ENCODE data around the gene MKKS. TPM values are rescaled to one million over a fixed set of nuclear protein-coding genes. Genes with fewer than 3 reads are reported as not detected.

The MKKS gene
- total RNA-seq, result 10 to 100 TPM in 3 of 4 donors, 1 to 10 TPM in 1; 8.3 to 24.0 (median 13.8) TPM

DNA sequence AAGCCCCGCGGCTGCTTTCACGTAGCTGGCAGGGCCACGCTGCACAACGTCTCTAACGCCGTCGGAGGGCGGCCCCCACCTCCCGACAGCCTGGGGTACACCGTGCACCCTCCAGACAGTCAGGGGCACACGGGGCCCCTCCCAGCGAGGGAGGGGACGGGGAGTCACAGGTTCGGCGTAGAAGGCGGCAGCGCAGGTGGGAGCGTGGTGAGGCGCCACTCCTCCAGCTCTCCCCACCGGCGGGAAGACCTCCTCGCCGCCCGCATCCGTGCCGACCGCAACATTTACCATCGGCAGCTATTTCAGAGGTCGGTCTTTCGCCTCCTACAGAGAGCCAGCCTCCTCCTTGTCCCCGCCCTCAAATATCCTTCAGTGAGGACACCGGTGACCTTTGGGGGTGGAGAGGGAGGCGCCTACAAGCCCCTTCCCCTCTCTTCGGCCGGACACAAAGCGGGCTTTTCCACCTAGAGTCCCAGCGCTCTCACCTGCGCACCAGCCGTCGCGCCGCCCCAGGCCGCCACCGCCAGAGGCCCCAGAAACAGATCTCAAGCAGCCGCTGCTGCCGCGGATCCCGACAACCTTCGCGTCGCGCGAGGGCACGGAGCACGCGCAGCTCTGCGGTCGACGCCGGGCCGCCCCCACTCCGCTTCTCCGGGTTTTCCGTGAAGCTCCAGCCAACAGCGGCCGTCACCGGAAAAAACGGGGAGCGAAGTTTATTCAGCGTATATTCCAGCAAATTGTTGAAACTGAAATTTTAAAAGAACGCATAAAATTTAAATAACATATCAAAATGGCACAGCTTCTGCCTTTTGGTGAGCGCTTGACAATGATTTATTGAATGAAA lies at the start of gene MKKS:
Gene MKKS, minus strand, starts transcription at position 600 of the 844 bp plus-strand sequence. CDS start 20,708 bp downstream, outside the sequence.
- TF ChIP-seq, protein P1, sequence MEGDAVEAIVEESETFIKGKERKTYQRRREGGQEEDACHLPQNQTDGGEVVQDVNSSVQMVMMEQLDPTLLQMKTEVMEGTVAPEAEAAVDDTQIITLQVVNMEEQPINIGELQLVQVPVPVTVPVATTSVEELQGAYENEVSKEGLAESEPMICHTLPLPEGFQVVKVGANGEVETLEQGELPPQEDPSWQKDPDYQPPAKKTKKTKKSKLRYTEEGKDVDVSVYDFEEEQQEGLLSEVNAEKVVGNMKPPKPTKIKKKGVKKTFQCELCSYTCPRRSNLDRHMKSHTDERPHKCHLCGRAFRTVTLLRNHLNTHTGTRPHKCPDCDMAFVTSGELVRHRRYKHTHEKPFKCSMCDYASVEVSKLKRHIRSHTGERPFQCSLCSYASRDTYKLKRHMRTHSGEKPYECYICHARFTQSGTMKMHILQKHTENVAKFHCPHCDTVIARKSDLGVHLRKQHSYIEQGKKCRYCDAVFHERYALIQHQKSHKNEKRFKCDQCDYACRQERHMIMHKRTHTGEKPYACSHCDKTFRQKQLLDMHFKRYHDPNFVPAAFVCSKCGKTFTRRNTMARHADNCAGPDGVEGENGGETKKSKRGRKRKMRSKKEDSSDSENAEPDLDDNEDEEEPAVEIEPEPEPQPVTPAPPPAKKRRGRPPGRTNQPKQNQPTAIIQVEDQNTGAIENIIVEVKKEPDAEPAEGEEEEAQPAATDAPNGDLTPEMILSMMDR (IDR thresholded peaks at IDR 0.05; ENCODE audit: low read depth), result no peak

DNA sequence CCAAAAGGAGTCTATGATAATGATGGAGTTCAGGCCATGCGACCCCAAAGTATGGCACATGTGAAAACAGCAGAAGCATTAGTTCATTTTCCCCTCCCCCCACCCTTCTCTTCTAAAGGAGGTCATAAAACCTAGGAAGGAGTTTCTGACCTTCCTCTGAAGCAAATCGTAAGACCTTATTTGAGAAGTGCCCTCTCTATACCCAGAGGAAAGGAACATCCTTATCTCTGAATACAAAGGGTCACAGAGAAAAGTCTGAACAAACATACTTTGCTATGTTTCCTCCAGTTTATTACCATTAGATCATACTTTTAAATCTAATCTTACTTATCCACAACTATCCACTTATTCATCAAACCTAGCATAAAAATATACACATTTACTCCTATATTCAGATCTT lies 49.7 kb upstream of the MKKS start:
- TF ChIP-seq, protein P1 (IDR thresholded peaks at IDR 0.05; ENCODE audit: low read depth), result no peak

DNA sequence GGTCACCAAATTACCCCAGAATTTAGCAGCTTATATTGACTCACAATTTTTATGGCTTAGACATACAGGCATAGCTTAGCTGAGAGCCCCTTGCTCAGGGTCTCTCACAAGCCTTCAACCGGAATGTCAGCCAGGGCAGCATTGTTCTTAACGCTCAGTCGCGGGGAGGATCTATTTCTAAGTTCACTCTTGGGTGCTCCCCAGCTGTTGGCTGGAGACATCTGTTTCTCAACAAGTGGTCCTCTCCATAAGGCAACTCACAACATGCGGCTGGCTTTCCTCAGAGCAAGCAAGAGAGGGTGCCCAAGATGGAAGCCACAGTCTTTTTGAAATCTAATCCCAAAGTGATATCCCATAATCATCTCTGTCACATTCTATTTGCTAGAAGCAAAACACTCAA lies 47.7 kb upstream of the MKKS start:
- TF ChIP-seq, protein P1 (IDR thresholded peaks at IDR 0.05; ENCODE audit: low read depth), result no peak

DNA sequence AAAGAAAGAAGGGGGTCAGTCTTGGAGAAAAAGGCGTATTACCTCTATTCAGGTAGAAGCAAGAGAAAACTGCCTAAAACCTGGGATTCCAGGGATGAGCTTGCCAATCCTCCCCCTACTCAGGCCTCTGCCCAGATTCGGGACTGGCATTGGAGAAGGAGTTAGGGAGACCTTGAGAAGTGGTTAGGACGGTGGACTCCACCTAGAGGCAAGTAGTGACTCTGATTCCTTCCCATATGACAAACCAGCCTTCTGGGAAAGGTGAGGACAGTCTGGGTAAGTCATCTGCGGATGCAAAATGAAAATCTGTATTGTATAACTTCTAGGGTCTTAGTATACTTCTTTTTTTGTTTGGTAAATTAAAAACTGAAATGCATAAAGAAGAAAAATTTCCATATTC lies 44.9 kb upstream of the MKKS start:
- TF ChIP-seq, protein P1 (IDR thresholded peaks at IDR 0.05; ENCODE audit: low read depth), result no peak

DNA sequence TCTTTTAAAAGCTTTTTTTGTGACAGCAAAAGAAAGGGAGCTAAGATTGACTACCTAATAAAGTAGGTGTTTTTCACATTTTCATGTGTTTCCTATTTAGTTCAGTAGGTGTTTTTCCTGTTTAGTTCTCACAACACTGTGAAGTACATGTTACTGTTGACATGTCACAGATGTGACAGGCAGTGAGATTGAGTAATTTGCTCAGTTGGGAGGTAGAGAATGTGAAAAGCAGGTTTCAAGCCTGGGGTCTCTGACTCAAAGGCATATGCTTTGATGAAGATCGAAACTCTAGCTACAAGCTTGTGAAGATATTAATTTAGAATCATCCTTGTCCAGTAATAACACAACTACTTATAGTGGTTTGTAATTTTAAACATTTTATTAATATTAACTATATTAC lies 44.2 kb upstream of the MKKS start:
- TF ChIP-seq, protein P1 (IDR thresholded peaks at IDR 0.05; ENCODE audit: low read depth), result no peak

DNA sequence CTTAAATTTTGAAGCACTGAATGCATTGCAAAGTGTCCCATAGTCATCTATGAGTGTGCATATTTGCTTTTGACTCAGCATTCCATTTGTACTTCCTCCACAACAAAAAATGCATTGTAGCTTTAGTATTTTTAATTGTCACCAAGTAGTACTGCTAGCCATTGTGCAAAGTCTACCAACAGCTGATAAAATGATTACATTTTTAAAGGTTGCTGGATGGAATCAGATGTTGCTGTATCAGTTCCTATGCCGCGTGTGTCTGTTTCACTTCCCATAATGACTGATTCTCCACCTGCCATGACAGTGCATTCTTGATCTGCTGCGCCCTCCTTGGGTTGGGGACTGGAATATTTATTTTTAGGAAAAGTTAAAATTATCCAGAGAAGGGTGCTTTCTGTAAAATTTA lies 42.3 kb upstream of the MKKS start:
- TF ChIP-seq, protein P1 (IDR thresholded peaks at IDR 0.05; ENCODE audit: low read depth), result no peak

DNA sequence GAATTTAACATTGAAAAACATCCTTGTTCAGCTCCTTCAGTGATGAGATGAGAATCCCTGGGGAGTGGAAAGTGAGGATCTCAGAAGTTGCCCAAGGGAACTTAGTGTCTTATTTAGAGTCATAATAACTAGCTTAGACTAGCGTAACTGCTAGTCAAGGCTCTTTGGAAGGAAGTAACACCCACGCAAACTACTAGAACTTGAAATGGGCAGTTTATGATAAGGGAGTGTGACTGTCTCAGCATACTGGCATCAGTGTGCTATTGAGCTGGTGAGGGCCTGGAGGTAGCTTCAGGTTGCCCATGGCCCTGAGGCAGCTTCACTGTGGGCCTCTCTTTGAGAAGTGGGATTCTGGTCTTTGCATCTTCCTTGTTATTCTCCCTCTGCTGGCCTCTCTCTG lies 41.2 kb upstream of the MKKS start:
- TF ChIP-seq, protein P1 (IDR thresholded peaks at IDR 0.05; ENCODE audit: low read depth), result no peak

Measured in subcutaneous adipose tissue (tissue), 4 donors.